HT1080 (cell line): ENCODE data around the gene NUDT14. TPM values are rescaled to one million over a fixed set of nuclear protein-coding genes. Genes with fewer than 3 reads are reported as not detected.

Experiments used
- DNase-seq: peaks from one replicate; pipeline ENCODE4 v3.0.0-alpha.2; 2015; ENCODE audit warnings: low read depth
- polyA plus RNA-seq, 2 experiments: library from polyadenylated mRNA; depleted of rRNA; stranded (reverse); fragments of >200 nt; gene quantifications; 2 replicates each; pipeline ENCODE4 v1.2.3, GENCODE V29; 2015
- total RNA-seq: library from RNA; depleted of rRNA; stranded (reverse); fragments of >200 nt; shearing (Covaris generic); gene quantifications from 2 replicates; pipeline ENCODE4 v1.2.3, GENCODE V29; 2014; rRNA removed

Gene NUDT14
- 14.2 and 21.4 TPM in 2 replicates for total RNA-seq
- polyA plus RNA-seq (2015; cell fraction: cytosol; rRNA removed) = 21.8 and 28.2 TPM in 2 replicates
- polyA plus RNA-seq (2015; cell fraction: nucleus; rRNA removed) = 13.9 and 17.2 TPM in 2 replicates

DNA sequence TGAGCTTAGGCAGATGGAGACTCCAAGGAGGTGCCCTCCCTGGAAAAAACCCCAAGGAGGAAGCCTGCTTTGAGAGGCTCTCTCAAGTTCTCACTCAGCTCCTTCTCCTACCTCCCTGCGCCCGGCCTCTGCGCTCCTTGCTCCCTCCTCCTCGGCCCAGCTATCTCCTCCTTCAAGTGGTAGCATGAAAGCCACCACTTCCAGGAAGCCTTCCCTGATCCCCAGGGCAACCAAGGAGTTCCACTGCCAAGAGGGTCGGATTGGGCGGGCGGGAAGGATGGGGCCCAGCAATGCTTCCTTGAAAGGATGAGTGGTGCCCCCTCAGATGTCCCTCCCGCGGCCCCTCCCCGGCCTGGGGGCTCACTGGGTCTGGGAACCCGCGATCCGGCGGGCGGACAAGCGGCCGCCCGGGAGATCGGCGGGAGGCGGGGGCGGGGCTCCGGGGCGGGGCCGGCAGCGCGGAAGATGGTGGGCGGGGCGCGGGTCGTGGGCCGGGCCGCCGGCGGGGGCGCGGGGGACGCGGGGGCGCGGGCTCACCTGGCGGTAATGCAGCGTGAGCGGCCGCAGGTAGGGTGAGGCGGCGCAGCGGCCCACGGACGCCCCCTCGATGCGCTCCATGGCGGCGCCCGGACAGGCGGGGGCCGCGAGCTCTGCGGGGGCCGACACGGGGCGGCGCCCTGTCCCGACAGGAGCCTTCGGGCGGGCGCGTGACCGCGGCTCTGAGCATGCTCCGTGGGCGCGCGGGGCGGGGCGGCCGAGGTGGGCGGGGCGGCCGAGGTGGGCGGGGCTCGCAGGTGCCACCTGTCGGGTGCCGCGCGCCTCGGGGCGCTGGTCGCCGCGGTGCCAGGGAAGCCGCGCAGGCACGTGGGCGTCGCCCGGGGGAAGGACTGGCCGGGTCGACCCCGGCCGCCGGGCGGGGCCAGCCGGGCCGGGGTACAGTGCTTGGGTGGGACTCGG lies at the start of gene NUDT14:
TSS of gene NUDT14 (minus strand) at position 721 of the 957 bp plus-strand sequence. CDS start at position 618, 103 bp downstream.
- DNase-seq = peak; percentile 39

DNA sequence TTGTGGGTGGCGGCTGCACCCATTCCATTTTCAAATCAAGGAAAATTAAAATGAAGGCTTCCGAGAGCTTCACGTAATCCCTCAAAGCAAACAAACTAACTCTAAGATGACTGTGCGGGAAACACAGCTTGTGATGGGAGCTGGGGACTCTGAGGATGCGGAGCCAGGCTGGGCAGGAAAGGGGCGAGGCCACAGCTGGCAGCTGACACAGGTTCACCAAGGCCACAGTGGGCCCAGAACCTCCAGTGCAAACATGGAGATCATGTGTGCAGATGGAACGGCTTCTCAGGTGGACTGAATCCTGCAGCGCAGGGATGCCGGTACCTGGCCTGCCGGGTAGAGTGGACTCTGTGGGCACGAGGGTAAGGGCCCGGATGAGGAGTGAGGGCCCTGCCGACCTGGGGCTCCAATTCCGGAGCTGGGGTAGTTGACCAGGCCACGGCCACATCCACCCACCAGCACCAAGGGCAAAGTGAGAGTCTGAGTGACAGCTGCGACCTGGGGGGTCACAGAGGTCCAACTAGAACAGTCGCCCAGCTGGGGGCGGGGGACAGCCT lies 48.1 kb upstream of the NUDT14 start:
- DNase-seq = no peak

DNA sequence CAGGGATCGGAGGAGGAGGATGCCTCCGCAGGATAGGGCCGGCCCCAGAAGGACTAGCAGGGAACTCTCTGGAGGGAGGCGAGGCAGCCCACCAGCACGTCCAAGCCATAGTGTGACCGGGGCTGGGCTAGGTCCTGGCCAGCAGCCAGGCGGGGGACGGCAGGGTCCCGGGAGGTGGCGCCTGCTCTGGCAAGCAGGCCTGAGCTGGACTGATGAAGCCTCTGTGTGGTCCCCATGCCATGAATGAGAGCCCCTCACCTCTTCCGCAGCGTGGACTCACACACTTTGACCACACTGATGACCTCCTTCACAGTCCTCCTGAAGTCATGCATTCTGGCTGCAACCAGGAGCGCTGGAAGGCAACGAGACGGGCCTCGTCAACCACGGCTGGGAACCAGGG lies 47.5 kb upstream of the NUDT14 start:
- DNase-seq = no peak

DNA sequence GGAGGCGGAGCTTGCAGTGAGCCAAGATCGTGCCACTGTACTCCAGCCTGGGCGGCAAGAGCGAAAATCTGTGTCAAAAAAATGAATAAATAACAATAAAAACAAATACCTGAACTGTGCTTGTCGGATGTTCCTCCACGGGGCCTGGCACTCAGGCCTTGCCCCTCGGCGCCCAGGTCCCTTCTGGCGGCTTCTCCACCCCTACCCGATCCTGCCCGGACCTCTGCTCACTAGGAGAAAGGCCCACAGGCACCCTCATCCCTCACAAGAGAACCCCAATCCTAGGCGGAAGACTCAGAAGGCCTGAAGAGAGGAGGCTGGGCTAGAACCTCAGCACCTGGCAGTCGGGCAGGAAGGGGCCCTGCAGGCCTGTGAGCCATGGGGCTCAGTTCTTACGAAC lies 46.2 kb upstream of the NUDT14 start:
- no peak for DNase-seq

DNA sequence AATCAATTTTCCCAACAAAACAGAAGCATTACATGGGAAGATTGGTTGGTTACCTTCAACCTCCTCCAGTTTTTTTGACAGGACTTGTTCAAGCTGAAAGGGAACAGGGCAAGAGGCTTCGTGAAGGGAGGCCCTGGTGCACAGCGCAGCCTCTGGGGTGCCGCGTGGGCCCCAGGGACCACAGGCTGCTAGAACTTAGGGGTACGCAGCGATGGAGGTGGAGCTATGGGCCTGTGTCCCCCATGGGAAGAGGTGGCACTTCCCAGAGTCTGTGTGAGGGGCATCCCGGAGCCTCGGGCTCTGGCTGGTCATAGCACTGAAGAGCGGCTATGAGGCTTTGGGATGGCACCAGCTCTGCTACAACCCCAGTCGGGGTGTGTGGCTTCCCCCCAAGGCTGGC lies 45.1 kb upstream of the NUDT14 start:
- no peak for DNase-seq

DNA sequence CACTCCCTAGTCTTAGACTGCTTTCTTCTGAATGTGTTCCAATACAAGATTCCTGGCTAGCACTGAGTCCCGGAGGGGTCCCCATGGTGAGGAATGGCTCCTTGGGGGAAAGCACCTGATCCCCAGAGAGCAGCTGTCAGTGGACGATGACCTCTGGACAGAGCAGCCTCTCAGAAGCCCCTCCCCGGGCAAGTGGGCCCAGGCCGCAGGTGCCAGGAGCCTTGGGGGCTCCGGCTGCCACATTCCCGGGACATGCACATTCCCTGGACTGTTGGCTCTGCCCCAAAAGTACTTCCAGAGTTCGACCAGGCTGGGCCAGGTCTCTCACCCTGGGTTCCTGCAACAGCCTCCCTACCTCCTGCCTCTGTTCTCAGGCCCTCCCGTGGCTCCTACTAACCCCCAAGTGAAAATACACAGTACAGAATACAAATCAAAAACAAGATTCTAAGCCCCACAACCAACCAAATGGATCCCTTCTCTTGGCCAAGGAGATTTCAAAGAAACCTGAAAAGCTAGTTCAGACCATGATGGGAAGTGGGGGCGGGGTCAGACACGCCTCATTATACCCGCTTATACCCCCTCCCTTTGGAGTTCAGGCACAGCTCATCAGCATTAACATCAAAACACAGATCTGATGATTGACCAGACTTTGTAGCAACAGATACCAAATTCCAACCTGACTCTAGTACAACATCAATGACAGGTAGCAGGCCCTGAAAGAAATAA lies 43.9 kb upstream of the NUDT14 start:
- no peak for DNase-seq

DNA sequence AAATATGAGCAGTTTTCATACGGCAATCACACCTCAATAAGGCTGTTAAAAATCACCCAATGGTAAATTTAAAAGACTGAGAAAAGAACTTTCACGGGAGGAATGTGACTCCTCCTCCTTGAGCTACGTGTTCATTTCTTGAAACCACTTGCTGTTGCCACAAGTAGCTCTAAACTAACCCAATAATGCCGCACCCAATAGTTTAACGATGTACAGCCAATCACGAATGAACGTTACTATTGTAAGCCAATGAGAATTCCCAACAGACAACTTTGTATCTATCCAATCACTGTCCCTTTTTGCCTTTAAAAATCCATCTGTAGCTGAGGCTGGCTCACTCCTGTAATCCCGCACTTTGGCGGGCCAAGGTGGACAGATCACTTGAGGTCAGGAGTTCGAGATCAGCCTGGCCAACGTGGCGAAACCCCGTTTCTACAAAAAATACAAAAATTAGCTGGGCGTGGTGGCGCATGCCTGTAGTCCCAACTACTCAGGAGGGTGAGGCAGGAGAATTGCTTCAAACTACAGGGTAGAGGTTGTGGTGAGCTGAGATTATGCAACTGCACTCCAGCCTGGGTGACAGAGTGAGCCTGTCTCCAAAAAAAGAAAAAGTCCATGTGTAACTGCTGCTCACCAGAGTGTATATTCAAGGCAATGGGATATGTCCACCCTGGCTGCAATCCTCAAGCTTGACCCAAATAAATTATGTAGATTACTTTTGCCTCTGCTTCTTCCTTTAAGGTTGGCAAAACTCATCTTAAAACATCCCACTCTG lies 42.8 kb upstream of the NUDT14 start:
- DNase-seq = no peak

DNA sequence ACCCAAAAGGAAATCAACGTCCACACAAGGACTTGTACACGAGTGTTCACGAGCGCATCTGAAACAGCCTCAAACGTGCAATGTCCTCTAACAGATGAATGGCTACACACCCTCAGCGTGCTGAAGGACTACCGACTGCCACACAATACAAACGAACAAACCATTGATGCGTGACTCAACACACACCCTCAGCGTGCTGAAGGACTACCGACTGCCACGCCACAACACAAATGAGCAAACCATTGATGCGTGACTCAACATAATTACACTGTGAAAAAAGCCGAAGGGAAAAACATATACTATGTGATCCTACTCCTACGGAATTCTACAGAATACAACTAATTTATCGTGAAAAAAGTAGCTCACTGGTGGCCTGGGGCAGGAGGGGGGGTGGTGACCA lies 42.1 kb upstream of the NUDT14 start:
- DNase-seq = no peak

DNA sequence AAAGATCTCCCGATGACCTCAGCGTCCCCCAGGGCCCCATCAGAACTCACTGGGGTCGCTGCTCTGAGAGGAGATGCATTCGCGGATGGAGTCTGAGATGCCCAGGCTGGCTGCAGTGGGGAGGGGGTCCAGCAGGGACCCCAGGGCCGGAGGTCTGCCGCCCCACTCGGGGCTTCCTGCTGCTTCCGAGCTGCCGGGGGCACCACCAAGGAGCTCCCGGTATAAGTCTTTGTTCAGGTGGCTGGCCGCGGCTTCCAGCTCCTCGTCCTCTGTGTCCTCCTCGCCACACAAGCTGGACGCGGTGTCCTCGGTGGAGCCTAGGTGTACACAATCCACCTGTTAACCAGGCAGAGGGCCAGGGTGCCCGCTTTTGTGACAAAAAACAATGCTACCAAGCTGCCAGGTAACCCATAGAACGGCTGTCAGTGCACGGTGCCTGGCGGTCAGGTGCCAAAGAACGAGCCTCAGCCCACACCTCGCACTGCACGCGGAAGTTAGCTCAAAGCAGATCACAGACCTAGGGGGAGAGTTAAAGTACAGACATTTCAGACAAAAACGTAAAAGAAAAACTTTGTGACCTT lies 40.6 kb upstream of the NUDT14 start:
- no peak for DNase-seq

DNA sequence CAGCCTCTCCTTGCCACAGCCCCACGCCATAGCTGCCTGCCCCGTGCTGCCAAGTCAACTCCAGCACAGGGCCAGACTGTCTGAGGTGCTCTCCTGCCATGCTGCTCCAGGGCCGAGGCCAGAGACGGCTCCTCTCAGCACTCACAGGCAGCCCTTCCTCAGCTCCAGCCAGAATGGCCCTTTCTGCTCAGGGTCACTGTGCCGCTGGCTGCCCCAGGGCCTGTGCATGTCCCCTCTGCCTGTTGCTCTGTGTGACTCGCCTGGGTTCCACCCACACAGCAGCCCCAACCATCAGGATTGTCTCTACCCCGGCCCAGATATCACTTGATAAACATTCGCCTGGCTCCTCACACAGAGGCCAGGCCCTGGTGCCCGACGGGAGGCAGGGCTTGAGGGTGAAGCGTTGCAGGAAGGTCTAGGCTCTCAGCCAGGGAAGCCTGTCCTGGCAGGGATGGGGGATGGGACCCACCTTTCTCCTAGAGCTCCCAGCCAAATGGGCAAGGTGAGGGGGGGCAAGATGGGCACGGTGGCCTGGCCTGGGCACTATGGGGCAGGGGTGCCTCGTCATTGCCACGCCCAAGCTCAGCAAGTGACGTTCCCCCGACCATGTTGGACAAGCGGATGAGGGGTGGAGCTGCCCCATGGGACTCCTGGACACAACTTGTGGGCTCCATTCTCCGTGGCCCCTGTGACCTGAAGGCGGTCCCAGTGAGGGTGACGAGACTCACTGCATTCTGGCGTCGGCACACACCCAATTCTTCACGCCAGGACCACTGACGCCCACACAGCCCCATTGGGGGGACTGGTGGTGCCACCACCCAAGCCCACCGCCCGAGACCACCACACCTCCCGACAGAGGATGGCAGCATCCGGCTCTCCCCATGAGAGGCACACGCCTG lies 39.8 kb upstream of the NUDT14 start:
- no peak for DNase-seq

DNA sequence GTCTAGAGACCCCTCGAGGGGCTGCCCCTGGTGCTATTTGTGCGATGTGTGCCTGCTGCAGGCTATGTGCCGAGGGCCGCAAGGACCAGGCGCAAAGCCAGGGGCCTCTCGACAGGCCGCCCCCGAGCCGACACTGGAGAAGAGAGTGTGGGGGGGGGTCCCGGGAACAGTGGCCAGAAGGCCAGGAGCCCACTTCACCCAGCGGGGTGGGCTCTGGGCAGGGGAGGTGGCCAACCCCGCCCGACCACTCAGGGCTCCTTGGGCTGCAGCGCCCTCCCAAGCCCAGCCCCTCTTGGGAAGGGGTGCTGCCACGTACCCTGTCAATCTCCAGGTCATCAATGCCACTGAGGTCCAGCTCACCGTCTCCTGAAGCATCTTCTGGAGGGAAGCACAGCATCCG lies 38.6 kb upstream of the NUDT14 start:
- no peak for DNase-seq

DNA sequence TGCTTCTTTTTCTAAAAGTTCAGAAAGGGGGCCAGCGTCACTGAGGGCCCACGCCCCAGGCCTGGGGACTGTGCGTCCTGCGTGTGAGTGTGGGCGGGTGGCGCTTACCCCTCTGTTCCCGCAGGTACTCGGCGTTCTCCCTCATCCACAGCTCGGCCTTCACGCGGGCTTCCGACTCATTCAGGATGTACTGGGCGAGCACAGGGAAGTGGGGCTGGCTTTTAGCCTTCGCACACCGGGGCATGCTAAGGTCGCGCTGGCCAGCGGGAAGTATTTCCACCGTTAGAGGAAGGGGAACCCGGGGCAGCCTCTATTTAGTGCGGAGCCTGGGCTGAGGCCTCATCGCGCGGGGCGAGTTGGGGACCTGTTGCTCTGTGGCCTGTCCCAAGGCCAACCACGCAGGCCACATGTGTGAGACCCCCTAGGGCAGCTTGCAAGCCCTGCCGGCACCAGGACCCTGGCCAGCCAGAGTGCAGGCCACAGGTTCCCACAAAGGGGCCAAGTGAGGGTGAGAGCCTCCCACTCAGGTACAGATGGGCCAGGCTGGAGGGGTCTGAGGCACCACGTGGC lies 38.0 kb upstream of the NUDT14 start:
- DNase-seq = no peak

DNA sequence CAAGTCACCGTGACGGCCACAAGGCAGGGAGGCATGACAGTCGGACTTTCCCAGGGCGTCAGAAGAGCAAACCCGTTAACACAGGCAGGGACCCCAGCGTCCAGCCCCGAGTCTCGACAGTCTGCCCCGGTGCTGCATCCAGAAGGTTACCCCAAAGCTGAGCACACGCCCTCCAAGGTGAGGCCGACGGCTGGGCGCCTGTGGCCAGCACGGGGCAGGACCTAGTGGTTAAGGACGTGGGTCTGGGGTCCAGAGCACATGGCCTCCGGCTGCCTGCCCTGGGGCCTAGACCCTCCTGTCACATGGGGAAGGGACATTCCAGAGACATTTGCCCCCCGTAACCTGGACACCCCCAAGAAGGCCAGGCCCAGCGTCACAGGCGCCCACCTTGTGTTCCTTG lies 37.5 kb upstream of the NUDT14 start:
- no peak for DNase-seq

DNA sequence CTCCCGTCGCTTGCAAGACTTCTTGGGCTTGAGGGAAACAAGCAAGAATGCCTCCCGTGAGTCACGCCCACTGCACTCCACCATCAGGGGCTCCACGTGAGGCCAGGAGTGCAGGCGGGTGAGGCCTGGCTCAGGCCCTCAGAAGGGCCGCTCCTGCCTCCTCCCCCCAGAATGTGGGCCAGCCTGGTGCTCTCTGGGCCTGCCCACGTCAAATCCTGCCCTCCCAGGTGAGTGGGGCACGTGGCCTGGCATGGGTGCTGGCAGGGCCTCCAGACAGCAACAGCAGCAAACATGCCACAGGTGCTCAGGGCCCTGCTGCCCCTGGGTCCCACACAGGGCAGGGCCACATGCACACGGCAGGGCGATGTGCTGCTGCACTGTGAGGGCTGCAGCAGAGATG lies 36.7 kb upstream of the NUDT14 start:
- DNase-seq = no peak

DNA sequence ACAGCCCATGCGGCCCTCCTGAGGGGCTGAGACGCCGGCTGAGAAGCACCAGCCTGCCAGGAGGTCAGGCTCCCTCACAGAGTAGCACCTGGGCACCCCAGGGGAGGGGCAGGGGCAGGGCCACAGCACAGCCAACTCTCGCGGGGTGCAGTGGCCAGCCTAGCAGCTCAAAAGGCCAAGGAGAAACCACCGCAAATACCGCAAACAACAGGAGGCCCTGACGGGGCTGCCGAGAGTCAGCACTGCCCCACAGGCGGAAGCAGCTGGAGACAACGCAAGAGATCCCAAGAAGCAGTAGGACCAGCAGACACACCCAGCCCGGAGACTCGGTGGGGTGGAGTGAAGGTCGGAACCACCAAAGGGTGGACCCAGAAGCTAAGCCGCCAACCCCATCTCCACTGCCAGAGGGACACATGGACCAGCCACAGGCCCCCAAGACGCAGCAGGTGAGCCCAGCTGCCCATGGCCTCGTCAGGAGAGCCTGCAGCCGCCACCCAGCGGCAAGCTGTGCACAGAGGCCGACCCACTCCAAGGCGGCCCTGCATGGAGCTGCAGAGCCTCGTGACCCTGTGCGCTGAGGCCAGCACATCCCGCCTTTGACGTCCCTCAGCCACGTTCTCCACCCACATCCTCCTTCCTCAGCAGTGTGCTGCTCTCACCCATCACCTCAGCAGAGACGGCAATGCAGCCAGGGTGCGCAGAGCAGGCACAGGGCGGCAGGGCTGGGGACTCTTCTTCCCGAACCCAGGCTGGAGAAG lies 35.6 kb upstream of the NUDT14 start:
- DNase-seq = no peak

DNA sequence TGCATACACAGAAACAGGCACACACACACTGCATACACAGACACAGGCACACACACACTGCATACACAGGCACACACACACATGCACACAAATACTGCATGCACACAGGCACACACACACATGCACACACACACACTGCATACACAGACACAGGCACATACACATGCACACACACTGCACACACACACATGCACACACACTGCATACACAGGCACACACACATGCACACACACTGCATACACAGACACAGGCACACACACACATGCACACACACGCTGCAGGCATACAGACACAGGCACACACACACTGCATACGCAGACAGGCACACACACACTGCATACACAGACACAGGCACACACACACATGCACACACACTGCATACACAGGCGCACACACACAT lies 34.5 kb upstream of the NUDT14 start:
- no peak for DNase-seq

DNA sequence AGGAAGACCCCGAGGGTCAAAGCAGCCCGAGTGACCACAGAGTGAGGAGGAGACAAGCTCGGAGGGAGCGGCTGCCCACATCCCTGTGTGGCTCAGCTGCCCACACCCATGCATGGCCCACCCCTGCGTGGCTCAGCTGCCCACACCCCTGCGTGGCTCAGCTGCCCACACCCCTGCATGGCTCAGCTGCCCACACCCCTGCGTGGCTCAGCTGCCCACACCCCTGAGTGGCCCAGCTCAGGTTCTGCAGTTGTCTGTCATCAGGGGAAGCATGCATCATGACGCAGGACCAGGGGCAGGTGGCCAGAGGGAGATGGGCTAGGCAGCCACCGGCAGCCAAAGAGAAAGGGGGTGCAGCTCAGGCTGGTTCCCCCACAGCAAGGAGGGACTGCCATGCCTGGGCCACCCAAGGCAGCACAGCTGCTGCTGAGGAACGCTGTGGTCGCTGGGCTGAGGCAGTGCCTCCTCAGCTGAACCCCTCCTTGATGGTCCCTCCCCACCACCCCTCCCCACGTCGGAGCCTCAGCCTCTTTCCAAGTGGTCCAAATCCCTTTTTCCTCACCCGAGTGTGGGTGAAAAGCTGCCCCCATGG lies 33.3 kb upstream of the NUDT14 start:
- no peak for DNase-seq

DNA sequence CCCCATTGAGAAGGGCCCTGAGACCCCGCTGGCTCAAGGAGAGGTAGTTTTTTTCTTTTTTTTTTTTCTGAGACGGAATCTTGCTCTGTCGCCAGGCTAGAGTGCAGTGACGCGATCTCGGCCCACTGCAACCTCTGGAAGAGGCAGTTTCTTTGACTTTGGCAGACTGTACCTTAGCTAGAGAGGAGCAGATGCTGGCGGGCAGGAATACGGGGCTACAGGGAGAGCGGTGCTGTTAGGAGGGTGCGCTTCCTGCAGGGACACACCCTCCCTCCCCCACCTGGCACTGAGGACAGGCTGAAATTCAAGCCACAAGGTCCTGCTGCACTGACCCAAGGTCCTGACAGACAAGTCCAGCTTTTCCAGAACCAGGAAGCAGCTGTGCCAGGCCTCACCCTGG lies 32.2 kb upstream of the NUDT14 start:
- DNase-seq = no peak
